ENCODE results near the gene ZNF408.

Gene ZNF408

GRCh38 chr11:46676436-46677158, 24.2 kb upstream of the ZNF408 start:
- no peak for DNase-seq (ENCODE audit: low spot score)

GRCh38 chr11:46677169-46677568, 23.7 kb upstream of the ZNF408 start:
- no peak for DNase-seq (ENCODE audit: low spot score)

GRCh38 chr11:46677991-46678740, 22.7 kb upstream of the ZNF408 start:
- no peak for DNase-seq (ENCODE audit: low spot score)

GRCh38 chr11:46678741-46679130, 22.1 kb upstream of the ZNF408 start:
- no peak for DNase-seq (ENCODE audit: low spot score)

GRCh38 chr11:46679241-46680163, 21.3 kb upstream of the ZNF408 start:
- no peak for DNase-seq (ENCODE audit: low spot score)

GRCh38 chr11:46680164-46680760, 20.6 kb upstream of the ZNF408 start:
- no peak for DNase-seq (ENCODE audit: low spot score)

GRCh38 chr11:46680815-46681214, 20.0 kb upstream of the ZNF408 start:
- DNase-seq (ENCODE audit: low spot score): no peak

- no peak for DNase-seq (ENCODE audit: low spot score)
Observed at GRCh38 chr11:46681814-46682213, 19.0 kb upstream of the ZNF408 start.

- no peak for DNase-seq (ENCODE audit: low spot score)
Observed at GRCh38 chr11:46682773-46683752, 17.8 kb upstream of the ZNF408 start.

GRCh38 chr11:46684367-46684766, 16.5 kb upstream of the ZNF408 start:
- DNase-seq (ENCODE audit: low spot score): no peak

- no peak for DNase-seq (ENCODE audit: low spot score)
Observed at GRCh38 chr11:46686886-46687795, 13.7 kb upstream of the ZNF408 start.

GRCh38 chr11:46690702-46691101, 10.1 kb upstream of the ZNF408 start:
- no peak for DNase-seq (ENCODE audit: low spot score)

GRCh38 chr11:46692450-46692849, 8.4 kb upstream of the ZNF408 start:
- no peak for DNase-seq (ENCODE audit: low spot score)

- no peak for DNase-seq (ENCODE audit: low spot score)
Observed at GRCh38 chr11:46693597-46694012, 7.2 kb upstream of the ZNF408 start.

GRCh38 chr11:46694072-46694471, 6.8 kb upstream of the ZNF408 start:
- DNase-seq (ENCODE audit: low spot score): no peak

GRCh38 chr11:46694607-46695006, 6.2 kb upstream of the ZNF408 start:
- DNase-seq (ENCODE audit: low spot score): peak; percentile 44

GRCh38 chr11:46695345-46696211, 5.3 kb upstream of the ZNF408 start:
- DNase-seq (ENCODE audit: low spot score): no peak

- peak; percentile 98 for DNase-seq (ENCODE audit: low spot score)
Observed at GRCh38 chr11:46696212-46696558, 4.6 kb upstream of the ZNF408 start.

- peak; percentile 76 for DNase-seq (ENCODE audit: low spot score)
Observed at GRCh38 chr11:46697303-46697702, 3.5 kb upstream of the ZNF408 start.

All from globus pallidus (tissue), 1 donor.